Esophagus squamous epithelium (tissue), 4 donors: ENCODE data around the gene MKS1.

ENCODE experiments used
- CTCF ChIP-seq, 6 experiments: fragments of 450-650 bp in 4 of 6; fragments of 200-600 bp in 2 of 6; sonication (generic) in 2 of 6; IDR thresholded peaks; one replicate each; pipeline ENCODE4 v1.5.1; 2016 to 2019; ENCODE audit warnings: antibody characterized with exemption in 6 of 6, mild to moderate bottlenecking in 4 of 6, moderate library complexity in 4 of 6
- POLR2A ChIP-seq, 4 donors: fragments of 450-650 bp; IDR thresholded peaks; one replicate each; pipeline ENCODE4 v1.6.1; 2017; ENCODE audit warnings: antibody characterized with exemption in 4 of 4, mild to moderate bottlenecking in 4 of 4, moderate library complexity in 3 of 4

DNA sequence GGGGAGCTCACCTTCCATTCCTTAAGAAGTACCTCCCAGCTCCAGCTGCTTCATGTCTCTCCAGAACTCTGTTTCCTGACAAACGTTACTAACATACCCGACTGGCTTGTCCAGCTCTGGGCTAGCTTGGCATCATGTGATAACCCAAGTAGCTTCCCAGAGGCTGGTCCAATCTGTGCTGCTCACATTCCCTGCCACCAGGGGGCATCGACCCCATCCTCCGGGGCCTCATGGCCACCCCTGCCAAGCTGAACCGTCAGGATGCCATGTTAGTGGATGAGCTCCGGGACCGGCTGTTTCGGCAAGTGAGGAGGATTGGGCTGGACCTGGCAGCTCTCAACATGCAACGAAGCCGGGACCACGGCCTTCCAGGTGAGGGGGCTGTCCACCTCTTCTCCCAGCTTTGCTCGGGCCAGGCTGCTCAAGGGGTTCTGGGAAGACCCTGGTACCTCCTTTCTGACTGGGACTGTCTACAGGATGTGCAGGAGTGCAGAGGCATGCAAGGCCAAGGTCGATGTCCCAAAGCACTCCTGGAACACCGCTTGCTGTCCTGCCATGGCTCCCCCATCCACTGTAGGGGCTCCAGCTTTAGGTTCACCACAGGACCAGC lies 18.9 kb downstream of the MKS1 start:
- peak in 5 of 6 experiments; percentile 19 to 53 (median 30) for TF ChIP-seq CTCF (IDR thresholded peaks at IDR 0.05)
- TF ChIP-seq POLR2A (IDR thresholded peaks at IDR 0.05), result no peak
